Gastroesophageal sphincter (tissue), 4 donors: ENCODE data around the gene UNC93B1. TPM values are rescaled to one million over a fixed set of nuclear protein-coding genes. Genes with fewer than 3 reads are reported as not detected.

ENCODE experiments used
- ATAC-seq: fragments of 150-250 bp; one replicate; pipeline ENCODE4 v1.9.1; 2016; ENCODE audit warnings: mild to moderate bottlenecking, moderate library complexity
- H3K27ac ChIP-seq, 4 donors: fragments of 200-600 bp; sonication (generic) in 3 of 4; 1 replicate in 3 of 4; 2 replicates in 1 of 4; pipeline ENCODE4 v1.5.1; 2016 to 2019
- H3K27me3 ChIP-seq: fragments of 200-600 bp; sonication (generic); one replicate; pipeline ENCODE4 v1.5.1; 2019
- H3K36me3 ChIP-seq, 2 donors: fragments of 200-600 bp; sonication (generic); one replicate each; pipeline ENCODE4 v1.5.1; 2019; ENCODE audit warnings: control low read depth in 1 of 2
- H3K4me1 ChIP-seq, 3 donors: fragments of 200-600 bp; sonication (generic); 1 replicate in 2 of 3; 2 replicates in 1 of 3; pipeline ENCODE4 v1.5.1; 2016 to 2019; ENCODE audit warnings: control low read depth in 2 of 3
- H3K4me3 ChIP-seq, 2 donors: fragments of 200-600 bp; sonication (generic); one replicate each; pipeline ENCODE4 v1.5.1; 2019; ENCODE audit warnings: mild to moderate bottlenecking in 1 of 2, moderate library complexity in 1 of 2
- H3K9me3 ChIP-seq, 3 donors: fragments of 200-600 bp; sonication (generic); one replicate each; pipeline ENCODE4 v1.5.1; 2017 to 2019; ENCODE audit warnings: control low read depth in 2 of 3
- CTCF ChIP-seq, 4 experiments: fragments of 200-600 bp in 2 of 4; fragments of 450-650 bp in 2 of 4; sonication (generic) in 1 of 4; IDR thresholded peaks; one replicate each; pipeline ENCODE4 v1.5.1; 2017 to 2019; ENCODE audit warnings: antibody characterized with exemption in 4 of 4, mild to moderate bottlenecking in 2 of 4, moderate library complexity in 2 of 4
- EP300 ChIP-seq: sonication (generic); formaldehyde crosslinking; IDR thresholded peaks from one replicate; pipeline ENCODE4 v1.6.1; 2017; ENCODE audit warnings: antibody characterized with exemption, mild to moderate bottlenecking
- POLR2A ChIP-seq, 2 donors: fragments of 450-650 bp; IDR thresholded peaks; one replicate each; pipeline ENCODE4 v1.6.1; 2017; ENCODE audit warnings: antibody characterized with exemption in 2 of 2, mild to moderate bottlenecking in 2 of 2, moderate library complexity in 1 of 2
- POLR2AphosphoS5 ChIP-seq: sonication (generic); formaldehyde crosslinking; IDR thresholded peaks from one replicate; pipeline ENCODE4 v1.6.1; 2017; ENCODE audit warnings: antibody characterized with exemption
- whole genome bisulfite sequencing, 2 donors: methylation state at CpG; one replicate each; pipeline ENCODE4 v1.1.5; 2018; ENCODE audit warnings: low coverage in 1 of 2; 5-methylcytosine and 5-hydroxymethylcytosine counted together
- total RNA-seq, 4 donors: library from RNA; depleted of rRNA; stranded (reverse); fragments of >200 nt; gene quantifications; one replicate each; pipeline ENCODE4 v1.1.0, GENCODE V29; 2016

The UNC93B1 gene
- total RNA-seq, 4 donors from 2014 or later, result 12.6 to 33.0 (median 26.1) TPM

- 85% methylated on average over 5 of the region's 17 CpGs; no CpG with 5 or more reads in 1 of the 2 donors for WGBS, 2 donors
- Histone ChIP-seq H3K9me3 (no peaks in the 10 kb centered on the region), H3K27me3 (no peaks in the 10 kb centered on the region), H3K4me3 (no peak overlapping the region), H3K27ac (peak overlapping the region in 3 of 4 donors; percentile 43 to 87 (median 57)), H3K36me3 (no peaks in the 10 kb centered on the region), H3K4me1 (peaks cover 0 to 70% (median 15%) of the 10 kb centered on the region in 3 donors)
- TF ChIP-seq POLR2AphosphoS5 (no peak), EP300 (no peak), CTCF (IDR thresholded peaks at IDR 0.05) (no peak), POLR2A (IDR thresholded peaks at IDR 0.05) (no peak)
- ATAC-seq, result no peak
Observed at GRCh38 chr11:68012044-68012842, 8.3 kb upstream of the UNC93B1 start.

- H3K9me3 ChIP-seq, result no peaks in the 10 kb centered on the region
- peaks cover 0 to 64% (median 12%) of the 10 kb centered on the region in 3 donors for H3K4me1 ChIP-seq
- peak overlapping the region in 1 of 2 donors; percentile 46 for H3K4me3 ChIP-seq
- ATAC-seq, result no peak
- no peaks in the 10 kb centered on the region for H3K27me3 ChIP-seq
- no peaks in the 10 kb centered on the region for H3K36me3 ChIP-seq
- WGBS, 2 donors, result 70 to 93% methylated on average over 6 to 9 of the region's 16 CpGs
- no peak for TF ChIP-seq CTCF (IDR thresholded peaks at IDR 0.05)
- TF ChIP-seq POLR2AphosphoS5, result no peak
- TF ChIP-seq POLR2A (IDR thresholded peaks at IDR 0.05), result no peak
- no peak for TF ChIP-seq EP300
- peak overlapping the region in 3 of 4 donors; percentile 84 to 87 (median 87) for H3K27ac ChIP-seq
Observed at GRCh38 chr11:68011051-68011943, 7.4 kb upstream of the UNC93B1 start.

GRCh38 chr11:68010090-68011041 lies 6.5 kb upstream of the UNC93B1 start, which contains the start of gene ALDH3B1:
Gene ALDH3B1 (plus strand): TSS chr11:68010327. CDS start chr11:68015298, 4,971 bp downstream.
- ATAC-seq, result peak; percentile 93
- Histone ChIP-seq H3K4me1 (peaks cover 0 to 64% (median 12%) of the 10 kb centered on the region in 3 donors), H3K9me3 (no peaks in the 10 kb centered on the region), H3K27me3 (no peaks in the 10 kb centered on the region), H3K27ac (peak within 1 kb of the TSS; percentile 12 to 87 (median 86)), H3K4me3 (peak within 1 kb of the TSS; percentile 3 to 46), H3K36me3 (no peaks in the 10 kb centered on the region)
- 62% methylated on average over 2 of the region's 33 CpGs; no CpG with 5 or more reads in 1 of the 2 donors for WGBS, 2 donors
- no peak for TF ChIP-seq EP300
- TF ChIP-seq CTCF (IDR thresholded peaks at IDR 0.05), result peak in 2 of 4 experiments; percentile 2 to 17
- peak; percentile 71 for TF ChIP-seq POLR2AphosphoS5
- peak; percentile 46 to 47 for TF ChIP-seq POLR2A (IDR thresholded peaks at IDR 0.05)

GRCh38 chr11:68009391-68010089 lies 5.6 kb upstream of the UNC93B1 start:
- Histone ChIP-seq H3K9me3 (no peaks in the 10 kb centered on the region), H3K27me3 (no peaks in the 10 kb centered on the region), H3K4me1 (peaks cover 0 to 61% (median 12%) of the 10 kb centered on the region in 3 donors), H3K36me3 (no peaks in the 10 kb centered on the region), H3K4me3 (peak overlapping the region in 1 of 2 donors; percentile 46), H3K27ac (peak overlapping the region; percentile 12 to 87 (median 86))
- ATAC-seq, result no peak
- WGBS, 2 donors, result 64 to 74% methylated on average over 7 to 12 of the region's 12 CpGs
- TF ChIP-seq POLR2AphosphoS5 (no peak), POLR2A (IDR thresholded peaks at IDR 0.05) (no peak), EP300 (no peak), CTCF (IDR thresholded peaks at IDR 0.05) (no peak)
